ENCODE results near the gene CAMK2B.

CAMK2B gene

GRCh38 chr7:44329081-44329480 is 3.7 kb upstream of the CAMK2B start:
- no peak for DNase-seq

- no peak for DNase-seq
Measured at GRCh38 chr7:44327981-44328380, 2.6 kb upstream of the CAMK2B start.

GRCh38 chr7:44326261-44327125 is 1.1 kb upstream of the CAMK2B start:
- no peak for DNase-seq

GRCh38 chr7:44325811-44326241 is 432 bp upstream of the CAMK2B start:
- no peak for DNase-seq

GRCh38 chr7:44324481-44325200 is 753 bp downstream of the CAMK2B start:
- DNase-seq = no peak

- DNase-seq = no peak
Measured at GRCh38 chr7:44324204-44324480, 1.3 kb downstream of the CAMK2B start.

GRCh38 chr7:44323381-44324203 is 1.8 kb downstream of the CAMK2B start:
- DNase-seq = no peak

- DNase-seq = no peak
Measured at GRCh38 chr7:44322631-44323363, 2.6 kb downstream of the CAMK2B start.

GRCh38 chr7:44321796-44322195 is 3.6 kb downstream of the CAMK2B start:
- no peak for DNase-seq

GRCh38 chr7:44320794-44321371 is 4.5 kb downstream of the CAMK2B start:
- DNase-seq = no peak

- no peak for DNase-seq
Measured at GRCh38 chr7:44320141-44320540, 5.3 kb downstream of the CAMK2B start.

GRCh38 chr7:44318332-44318731 is 7.1 kb downstream of the CAMK2B start:
- no peak for DNase-seq

- DNase-seq = no peak
Measured at GRCh38 chr7:44315301-44315903, 10.0 kb downstream of the CAMK2B start.

GRCh38 chr7:44313621-44314031 is 11.8 kb downstream of the CAMK2B start:
- DNase-seq = no peak

- no peak for DNase-seq
Measured at GRCh38 chr7:44313016-44313415, 12.4 kb downstream of the CAMK2B start.

- DNase-seq = no peak
Measured at GRCh38 chr7:44311561-44312495, 13.6 kb downstream of the CAMK2B start.

- DNase-seq = no peak
Measured at GRCh38 chr7:44310221-44310848, 15.1 kb downstream of the CAMK2B start.

GRCh38 chr7:44309271-44310091 is 15.9 kb downstream of the CAMK2B start:
- no peak for DNase-seq

GRCh38 chr7:44308596-44309270 is 16.7 kb downstream of the CAMK2B start:
- DNase-seq = no peak
